HEK293 (cell line): ENCODE measurements around the gene SLCO4A1.

Experiments
- CTCF ChIA-PET: fragments of 350-600 bp; formaldehyde crosslinking; extraction: SDS; loops from one replicate; lab custom pipeline; 2021; ENCODE audit warnings: antibody characterized with exemption; lab: Yijun Ruan, JAX
- POLR2A ChIA-PET: fragments of 300-600 bp; formaldehyde crosslinking; extraction: SDS; loops from one replicate; lab custom pipeline; 2020; ENCODE audit warnings: antibody characterized with exemption, inconsistent platforms; lab: Yijun Ruan, JAX
- H3K27ac ChIP-seq: fragments of 200-500 bp; sonication (Bioruptor generic); 2 replicates; pipeline ENCODE4 v1.5.1; 2014; ENCODE audit warnings: low read depth, low read length, control low read depth, inconsistent platforms; ENCODE audit errors: extremely low read depth
- H3K36me3 ChIP-seq, 2 experiments: fragments of 200-500 bp in 1 of 2; sonication (Bioruptor generic) in 1 of 2; 1 replicate in 1 of 2; 2 replicates in 1 of 2; pipeline ENCODE4 v1.5.1; 2014 to 2017; ENCODE audit warnings: inconsistent platforms in 2 of 2, low read length in 2 of 2; ENCODE audit not compliant: control insufficient read depth in 2 of 2, insufficient read depth in 1 of 2
- H3K4me1 ChIP-seq: fragments of 200-500 bp; sonication (Bioruptor generic); 2 replicates; pipeline ENCODE4 v1.5.1; 2014; ENCODE audit warnings: mild to moderate bottlenecking, low read length, inconsistent platforms; ENCODE audit not compliant: control insufficient read depth, insufficient read depth
- H3K4me3 ChIP-seq: 2 replicates; pipeline ENCODE4 v1.5.1; 2011; ENCODE audit warnings: low read depth, mild to moderate bottlenecking, control low read depth, low read length, moderate library complexity
- H3K9me3 ChIP-seq: fragments of 200-500 bp; sonication (Bioruptor generic); 2 replicates; pipeline ENCODE4 v1.5.1; 2014; ENCODE audit warnings: low read depth, low read length, inconsistent platforms; ENCODE audit not compliant: control insufficient read depth, insufficient read depth
- YY2 ChIP-seq: fragments of 450-650 bp; formaldehyde crosslinking; IDR thresholded peaks from 2 replicates; pipeline ENCODE4 v1.5.1; 2016; ENCODE audit warnings: missing biosample characterization, missing genetic modification characterization
- ZBTB21 ChIP-seq: fragments of 450-650 bp; formaldehyde crosslinking; IDR thresholded peaks from 2 replicates; pipeline ENCODE4 v1.5.1; 2017; ENCODE audit warnings: missing biosample characterization, missing genetic modification characterization
- ZFP3 ChIP-seq: fragments of 450-650 bp; formaldehyde crosslinking; IDR thresholded peaks from 2 replicates; pipeline ENCODE4 v1.5.1; 2016; ENCODE audit warnings: low read depth, missing biosample characterization, missing genetic modification characterization
- ZNF114 ChIP-seq: fragments of 450-650 bp; formaldehyde crosslinking; IDR thresholded peaks from 2 replicates; pipeline ENCODE4 v1.5.0; 2017; ENCODE audit warnings: missing biosample characterization, missing genetic modification characterization
- ZNF248 ChIP-seq: fragments of 450-650 bp; formaldehyde crosslinking; IDR thresholded peaks from 2 replicates; pipeline ENCODE4 v1.5.1; 2017; ENCODE audit warnings: missing biosample characterization, missing genetic modification characterization
- ZNF292 ChIP-seq: fragments of 450-650 bp; formaldehyde crosslinking; IDR thresholded peaks from 2 replicates; pipeline ENCODE4 v1.5.1; 2016; ENCODE audit warnings: low read depth, missing biosample characterization, missing genetic modification characterization, borderline replicate concordance
- ZNF335 ChIP-seq: fragments of 450-650 bp; formaldehyde crosslinking; conservative IDR thresholded peaks from 2 replicates; pipeline ENCODE4 v1.5.1; 2016; ENCODE audit warnings: missing biosample characterization, missing genetic modification characterization
- ZNF48 ChIP-seq: fragments of 450-650 bp; formaldehyde crosslinking; IDR thresholded peaks from 2 replicates; pipeline ENCODE4 v1.5.1; 2016; ENCODE audit warnings: missing biosample characterization, missing genetic modification characterization
- ZNF654 ChIP-seq: fragments of 450-650 bp; formaldehyde crosslinking; IDR thresholded peaks from 2 replicates; pipeline ENCODE4 v1.5.1; 2016; ENCODE audit warnings: low read depth, missing biosample characterization, missing genetic modification characterization
- ZNF660 ChIP-seq: fragments of 450-650 bp; IDR thresholded peaks from 2 replicates; pipeline ENCODE4 v1.5.1; 2018; ENCODE audit warnings: missing biosample characterization, mild to moderate bottlenecking, missing genetic modification characterization
- ZNF670 ChIP-seq: fragments of 450-650 bp; formaldehyde crosslinking; IDR thresholded peaks from 2 replicates; pipeline ENCODE4 v1.5.1; 2016; ENCODE audit warnings: missing biosample characterization, missing genetic modification characterization, low read depth
- ZNF677 ChIP-seq: fragments of 450-650 bp; IDR thresholded peaks from 2 replicates; pipeline ENCODE4 v1.5.0; 2018; ENCODE audit warnings: missing biosample characterization, mild to moderate bottlenecking, missing genetic modification characterization, moderate library complexity
- ZNF791 ChIP-seq: fragments of 450-650 bp; formaldehyde crosslinking; IDR thresholded peaks from 2 replicates; pipeline ENCODE4 v1.5.1; 2016; ENCODE audit warnings: missing biosample characterization, missing genetic modification characterization
- ZSCAN16 ChIP-seq: fragments of 450-650 bp; formaldehyde crosslinking; IDR thresholded peaks from 2 replicates; pipeline ENCODE4 v1.5.1; 2016; ENCODE audit warnings: missing biosample characterization, missing genetic modification characterization
- TF ChIP-seq, protein P1 (sequence below): fragments of 450-650 bp; formaldehyde crosslinking; IDR thresholded peaks from 2 replicates; pipeline ENCODE4 v1.5.1; 2016; ENCODE audit warnings: missing biosample characterization, missing genetic modification characterization, low read depth
- TF ChIP-seq, protein P2 (sequence below): fragments of 450-650 bp; formaldehyde crosslinking; IDR thresholded peaks from 2 replicates; pipeline ENCODE4 v1.5.1; 2016; ENCODE audit warnings: missing biosample characterization, missing genetic modification characterization
- TF ChIP-seq, protein P3 (sequence below): fragments of 450-650 bp; formaldehyde crosslinking; IDR thresholded peaks from 2 replicates; pipeline ENCODE4 v1.5.1; 2016; ENCODE audit warnings: missing biosample characterization, missing genetic modification characterization, borderline replicate concordance

Gene SLCO4A1

DNA sequence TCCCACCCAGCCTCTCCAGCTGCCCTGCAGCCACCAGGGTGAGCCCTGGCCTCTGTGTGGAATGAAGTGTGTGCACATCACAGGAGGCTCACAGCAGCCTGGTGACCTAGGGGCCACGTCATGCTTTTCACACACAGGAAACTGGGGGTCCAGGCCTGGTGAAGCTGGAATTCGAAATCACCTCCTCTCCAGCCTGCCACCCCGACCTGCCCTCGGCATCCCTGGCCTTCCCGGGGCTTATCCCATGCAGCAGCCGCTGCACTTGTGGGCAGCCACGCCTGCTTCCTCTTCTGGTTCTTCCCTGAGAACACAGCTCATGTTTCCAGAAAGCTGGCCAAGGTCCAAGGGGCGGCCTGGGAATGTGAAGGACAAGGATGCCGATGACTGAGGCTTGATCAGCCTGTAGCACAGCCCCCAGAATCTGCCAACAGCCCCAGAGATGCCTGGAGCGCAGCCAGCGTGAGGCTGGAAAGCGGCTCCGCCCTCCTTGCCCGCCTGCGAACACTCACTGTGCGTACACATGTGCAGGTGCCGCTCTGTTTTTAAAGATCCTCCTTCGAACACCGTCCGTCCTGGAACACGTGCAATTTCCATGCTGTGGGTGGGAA, 62.1 kb downstream of the SLCO4A1 start (continued):
- TF ChIP-seq, protein P1, sequence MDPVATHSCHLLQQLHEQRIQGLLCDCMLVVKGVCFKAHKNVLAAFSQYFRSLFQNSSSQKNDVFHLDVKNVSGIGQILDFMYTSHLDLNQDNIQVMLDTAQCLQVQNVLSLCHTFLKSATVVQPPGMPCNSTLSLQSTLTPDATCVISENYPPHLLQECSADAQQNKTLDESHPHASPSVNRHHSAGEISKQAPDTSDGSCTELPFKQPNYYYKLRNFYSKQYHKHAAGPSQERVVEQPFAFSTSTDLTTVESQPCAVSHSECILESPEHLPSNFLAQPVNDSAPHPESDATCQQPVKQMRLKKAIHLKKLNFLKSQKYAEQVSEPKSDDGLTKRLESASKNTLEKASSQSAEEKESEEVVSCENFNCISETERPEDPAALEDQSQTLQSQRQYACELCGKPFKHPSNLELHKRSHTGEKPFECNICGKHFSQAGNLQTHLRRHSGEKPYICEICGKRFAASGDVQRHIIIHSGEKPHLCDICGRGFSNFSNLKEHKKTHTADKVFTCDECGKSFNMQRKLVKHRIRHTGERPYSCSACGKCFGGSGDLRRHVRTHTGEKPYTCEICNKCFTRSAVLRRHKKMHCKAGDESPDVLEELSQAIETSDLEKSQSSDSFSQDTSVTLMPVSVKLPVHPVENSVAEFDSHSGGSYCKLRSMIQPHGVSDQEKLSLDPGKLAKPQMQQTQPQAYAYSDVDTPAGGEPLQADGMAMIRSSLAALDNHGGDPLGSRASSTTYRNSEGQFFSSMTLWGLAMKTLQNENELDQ (tag by site-specific recombination), result no peak

DNA sequence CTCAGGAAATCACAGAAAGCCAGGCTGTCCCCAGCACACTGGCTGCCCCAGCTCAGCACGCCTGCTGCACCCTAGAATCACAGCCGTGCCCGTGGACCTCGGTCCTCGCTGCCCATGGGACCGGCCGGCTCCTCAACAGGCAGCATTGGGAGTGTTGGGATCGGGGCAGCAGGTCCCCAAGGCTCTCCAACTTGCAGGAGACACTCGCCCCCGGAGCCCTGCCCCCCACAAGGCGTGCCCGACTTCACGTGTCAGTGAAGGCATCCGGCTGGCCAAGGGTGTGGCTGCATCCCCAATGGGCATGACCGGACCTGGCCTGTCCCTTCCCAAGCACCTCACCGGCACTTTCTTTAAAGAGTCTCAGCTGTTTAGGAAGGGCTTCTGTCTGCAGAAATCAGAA, 63.3 kb downstream of the SLCO4A1 start:
- CTCF ChIA-PET, result interaction anchor here (0.6 to 1.4 kb wide), 2 partner anchors 74 to 86 kb away, joined by 3 to 5 read pairs; no protein-coding TSS in a partner anchor
- TF ChIP-seq ZNF292 (no peak), ZNF791 (no peak), ZNF48 (tag by site-specific recombination) (no peak), ZNF670 (no peak), ZNF248 (tag by site-specific recombination) (no peak), ZNF335 (no peak), ZNF677 (tag by site-specific recombination) (no peak), ZNF114 (tag by site-specific recombination) (no peak), ZNF654 (tag by site-specific recombination) (no peak), ZBTB21 (tag by site-specific recombination) (no peak), YY2 (tag by site-specific recombination) (no peak), ZFP3 (tag by site-specific recombination) (no peak), ZNF660 (tag by site-specific recombination) (no peak), ZSCAN16 (tag by site-specific recombination) (no peak)
- TF ChIP-seq, protein P2, sequence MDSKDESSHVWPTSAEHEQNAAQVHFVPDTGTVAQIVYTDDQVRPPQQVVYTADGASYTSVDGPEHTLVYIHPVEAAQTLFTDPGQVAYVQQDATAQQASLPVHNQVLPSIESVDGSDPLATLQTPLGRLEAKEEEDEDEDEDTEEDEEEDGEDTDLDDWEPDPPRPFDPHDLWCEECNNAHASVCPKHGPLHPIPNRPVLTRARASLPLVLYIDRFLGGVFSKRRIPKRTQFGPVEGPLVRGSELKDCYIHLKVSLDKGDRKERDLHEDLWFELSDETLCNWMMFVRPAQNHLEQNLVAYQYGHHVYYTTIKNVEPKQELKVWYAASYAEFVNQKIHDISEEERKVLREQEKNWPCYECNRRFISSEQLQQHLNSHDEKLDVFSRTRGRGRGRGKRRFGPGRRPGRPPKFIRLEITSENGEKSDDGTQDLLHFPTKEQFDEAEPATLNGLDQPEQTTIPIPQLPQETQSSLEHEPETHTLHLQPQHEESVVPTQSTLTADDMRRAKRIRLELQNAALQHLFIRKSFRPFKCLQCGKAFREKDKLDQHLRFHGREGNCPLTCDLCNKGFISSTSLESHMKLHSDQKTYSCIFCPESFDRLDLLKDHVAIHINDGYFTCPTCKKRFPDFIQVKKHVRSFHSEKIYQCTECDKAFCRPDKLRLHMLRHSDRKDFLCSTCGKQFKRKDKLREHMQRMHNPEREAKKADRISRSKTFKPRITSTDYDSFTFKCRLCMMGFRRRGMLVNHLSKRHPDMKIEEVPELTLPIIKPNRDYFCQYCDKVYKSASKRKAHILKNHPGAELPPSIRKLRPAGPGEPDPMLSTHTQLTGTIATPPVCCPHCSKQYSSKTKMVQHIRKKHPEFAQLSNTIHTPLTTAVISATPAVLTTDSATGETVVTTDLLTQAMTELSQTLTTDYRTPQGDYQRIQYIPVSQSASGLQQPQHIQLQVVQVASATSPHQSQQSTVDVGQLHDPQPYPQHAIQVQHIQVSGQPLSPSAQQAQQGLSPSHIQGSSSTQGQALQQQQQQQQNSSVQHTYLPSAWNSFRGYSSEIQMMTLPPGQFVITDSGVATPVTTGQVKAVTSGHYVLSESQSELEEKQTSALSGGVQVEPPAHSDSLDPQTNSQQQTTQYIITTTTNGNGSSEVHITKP, result no peak
- TF ChIP-seq, protein P3, sequence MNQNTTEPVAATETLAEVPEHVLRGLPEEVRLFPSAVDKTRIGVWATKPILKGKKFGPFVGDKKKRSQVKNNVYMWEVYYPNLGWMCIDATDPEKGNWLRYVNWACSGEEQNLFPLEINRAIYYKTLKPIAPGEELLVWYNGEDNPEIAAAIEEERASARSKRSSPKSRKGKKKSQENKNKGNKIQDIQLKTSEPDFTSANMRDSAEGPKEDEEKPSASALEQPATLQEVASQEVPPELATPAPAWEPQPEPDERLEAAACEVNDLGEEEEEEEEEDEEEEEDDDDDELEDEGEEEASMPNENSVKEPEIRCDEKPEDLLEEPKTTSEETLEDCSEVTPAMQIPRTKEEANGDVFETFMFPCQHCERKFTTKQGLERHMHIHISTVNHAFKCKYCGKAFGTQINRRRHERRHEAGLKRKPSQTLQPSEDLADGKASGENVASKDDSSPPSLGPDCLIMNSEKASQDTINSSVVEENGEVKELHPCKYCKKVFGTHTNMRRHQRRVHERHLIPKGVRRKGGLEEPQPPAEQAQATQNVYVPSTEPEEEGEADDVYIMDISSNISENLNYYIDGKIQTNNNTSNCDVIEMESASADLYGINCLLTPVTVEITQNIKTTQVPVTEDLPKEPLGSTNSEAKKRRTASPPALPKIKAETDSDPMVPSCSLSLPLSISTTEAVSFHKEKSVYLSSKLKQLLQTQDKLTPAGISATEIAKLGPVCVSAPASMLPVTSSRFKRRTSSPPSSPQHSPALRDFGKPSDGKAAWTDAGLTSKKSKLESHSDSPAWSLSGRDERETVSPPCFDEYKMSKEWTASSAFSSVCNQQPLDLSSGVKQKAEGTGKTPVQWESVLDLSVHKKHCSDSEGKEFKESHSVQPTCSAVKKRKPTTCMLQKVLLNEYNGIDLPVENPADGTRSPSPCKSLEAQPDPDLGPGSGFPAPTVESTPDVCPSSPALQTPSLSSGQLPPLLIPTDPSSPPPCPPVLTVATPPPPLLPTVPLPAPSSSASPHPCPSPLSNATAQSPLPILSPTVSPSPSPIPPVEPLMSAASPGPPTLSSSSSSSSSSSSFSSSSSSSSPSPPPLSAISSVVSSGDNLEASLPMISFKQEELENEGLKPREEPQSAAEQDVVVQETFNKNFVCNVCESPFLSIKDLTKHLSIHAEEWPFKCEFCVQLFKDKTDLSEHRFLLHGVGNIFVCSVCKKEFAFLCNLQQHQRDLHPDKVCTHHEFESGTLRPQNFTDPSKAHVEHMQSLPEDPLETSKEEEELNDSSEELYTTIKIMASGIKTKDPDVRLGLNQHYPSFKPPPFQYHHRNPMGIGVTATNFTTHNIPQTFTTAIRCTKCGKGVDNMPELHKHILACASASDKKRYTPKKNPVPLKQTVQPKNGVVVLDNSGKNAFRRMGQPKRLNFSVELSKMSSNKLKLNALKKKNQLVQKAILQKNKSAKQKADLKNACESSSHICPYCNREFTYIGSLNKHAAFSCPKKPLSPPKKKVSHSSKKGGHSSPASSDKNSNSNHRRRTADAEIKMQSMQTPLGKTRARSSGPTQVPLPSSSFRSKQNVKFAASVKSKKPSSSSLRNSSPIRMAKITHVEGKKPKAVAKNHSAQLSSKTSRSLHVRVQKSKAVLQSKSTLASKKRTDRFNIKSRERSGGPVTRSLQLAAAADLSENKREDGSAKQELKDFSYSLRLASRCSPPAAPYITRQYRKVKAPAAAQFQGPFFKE, result no peak
- Histone ChIP-seq H3K36me3 (no peaks in the 10 kb centered on the region), H3K27ac (no peak overlapping the region), H3K9me3 (no peaks in the 10 kb centered on the region), H3K4me3 (no peak overlapping the region), H3K4me1 (peaks cover 16% of the 10 kb centered on the region)
- POLR2A ChIA-PET, result interaction anchor here (0.6 kb wide), 1 partner anchor 103 kb away, joined by 8 read pairs; no protein-coding TSS in a partner anchor
